Subcutaneous abdominal adipose tissue (tissue), 5 donors: ENCODE measurements around the gene CMKLR1.

ENCODE experiments used
- H3K27ac ChIP-seq: one replicate; pipeline ENCODE4 v1.7.0; 2013; ENCODE audit warnings: low read depth, mild to moderate bottlenecking, inconsistent platforms, low read length, moderate library complexity
- H3K27me3 ChIP-seq, 5 donors: one replicate each; pipeline ENCODE4 v1.7.0; 2013; ENCODE audit warnings: low read length in 5 of 5, inconsistent platforms in 1 of 5; ENCODE audit not compliant: control insufficient read depth in 5 of 5, insufficient read depth in 4 of 5
- H3K36me3 ChIP-seq, 5 donors: one replicate each; pipeline ENCODE4 v1.7.0; 2013; ENCODE audit warnings: low read length in 5 of 5; ENCODE audit not compliant: control insufficient read depth in 5 of 5, insufficient read depth in 5 of 5
- H3K4me1 ChIP-seq, 5 donors: one replicate each; pipeline ENCODE4 v1.7.0; 2013; ENCODE audit warnings: low read length in 5 of 5, mild to moderate bottlenecking in 3 of 5, moderate library complexity in 1 of 5; ENCODE audit not compliant: control insufficient read depth in 5 of 5, insufficient read depth in 5 of 5
- H3K4me3 ChIP-seq, 5 donors: one replicate each; pipeline ENCODE4 v1.7.0; 2013; ENCODE audit warnings: low read length in 5 of 5, low read depth in 1 of 5
- H3K9ac ChIP-seq, 5 donors: one replicate each; pipeline ENCODE4 v1.7.0; 2013; ENCODE audit warnings: low read length in 5 of 5, mild to moderate bottlenecking in 4 of 5, moderate library complexity in 3 of 5
- H3K9me3 ChIP-seq, 5 donors: one replicate each; pipeline ENCODE4 v1.7.0; 2013; ENCODE audit warnings: low read length in 5 of 5; ENCODE audit not compliant: control insufficient read depth in 5 of 5
- donor health status: healthy.
- donor health status: healthy.
- donor health status: healthy.
- donor health status: healthy.
- donor health status: healthy.

CMKLR1 gene

GRCh38 chr12:108364879-108365278 lies 25.8 kb upstream of the CMKLR1 start:
- H3K4me1 ChIP-seq, result no peaks in the 10 kb centered on the region
- no peak overlapping the region for H3K9ac ChIP-seq
- no peak overlapping the region for H3K27ac ChIP-seq
- no peaks in the 10 kb centered on the region for H3K9me3 ChIP-seq
- no peak overlapping the region for H3K4me3 ChIP-seq
- H3K36me3 ChIP-seq, result no peaks in the 10 kb centered on the region
- peaks cover 0 to 3% (median 0%) of the 10 kb centered on the region in 5 donors for H3K27me3 ChIP-seq

- Histone ChIP-seq H3K9me3 (no peaks in the 10 kb centered on the region), H3K4me1 (no peaks in the 10 kb centered on the region), H3K27ac (no peak overlapping the region), H3K36me3 (no peaks in the 10 kb centered on the region), H3K4me3 (no peak overlapping the region), H3K27me3 (peaks cover 0 to 3% (median under 1%) of the 10 kb centered on the region in 5 donors), H3K9ac (no peak overlapping the region)
Measured at GRCh38 chr12:108363565-108363964, 24.5 kb upstream of the CMKLR1 start.

DNA sequence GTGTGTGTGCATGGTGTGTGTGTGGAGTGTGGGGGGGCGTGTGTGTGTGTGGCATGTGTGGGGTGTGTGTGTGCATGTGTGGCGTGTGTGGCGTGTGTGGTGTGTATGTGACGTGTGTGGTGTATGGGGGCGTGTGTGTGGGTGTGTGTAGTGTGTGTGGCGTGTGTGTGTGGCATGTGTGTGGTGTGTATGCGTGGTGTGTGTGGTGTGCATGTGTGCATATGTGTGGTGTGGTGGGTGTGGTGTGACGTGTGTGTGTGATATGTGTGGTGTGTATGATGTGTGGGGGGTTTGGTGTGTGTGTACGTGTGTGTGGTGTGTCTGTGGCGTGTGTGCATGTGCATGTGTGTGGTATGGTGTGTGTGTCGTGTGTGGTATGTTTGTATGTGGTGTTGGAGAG lies 24.1 kb upstream of the CMKLR1 start:
- Histone ChIP-seq H3K4me1 (no peaks in the 10 kb centered on the region), H3K4me3 (no peak overlapping the region), H3K36me3 (no peaks in the 10 kb centered on the region), H3K27me3 (peaks cover 0 to 4% (median 3%) of the 10 kb centered on the region in 5 donors), H3K9me3 (no peaks in the 10 kb centered on the region), H3K27ac (no peak overlapping the region), H3K9ac (no peak overlapping the region)

DNA sequence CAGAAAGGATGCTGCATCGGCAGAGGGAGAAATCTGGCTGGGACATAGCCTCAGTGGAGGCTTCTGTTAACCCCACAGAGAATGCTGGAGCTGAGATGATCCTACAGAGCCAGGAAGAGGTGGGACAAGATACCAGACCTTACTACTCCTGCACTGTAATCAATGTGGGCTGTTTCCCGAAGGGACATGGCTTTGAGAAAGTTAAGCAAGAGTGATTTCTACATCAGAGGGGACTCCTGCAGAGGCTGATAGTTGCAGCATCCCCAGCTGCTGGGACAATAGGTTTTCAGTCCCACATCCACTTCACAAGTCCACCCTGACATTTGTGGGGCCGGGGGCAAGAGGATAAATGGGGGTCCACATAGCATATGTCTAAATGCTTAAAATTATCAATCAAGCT lies 22.5 kb upstream of the CMKLR1 start:
- no peaks in the 10 kb centered on the region for H3K4me1 ChIP-seq

GRCh38 chr12:108360487-108360886 lies 21.4 kb upstream of the CMKLR1 start:
- no peaks in the 10 kb centered on the region for H3K4me1 ChIP-seq
- no peak overlapping the region for H3K4me3 ChIP-seq

More for the DNA sequence above, 22.5 kb upstream of the CMKLR1 start:
- H3K27me3 ChIP-seq, result peaks cover 0 to 4% (median 0%) of the 10 kb centered on the region in 5 donors
- no peaks in the 10 kb centered on the region for H3K9me3 ChIP-seq
- H3K27ac ChIP-seq, result no peak overlapping the region
- no peaks in the 10 kb centered on the region for H3K36me3 ChIP-seq
- H3K4me3 ChIP-seq, result no peak overlapping the region
- H3K9ac ChIP-seq, result no peak overlapping the region

GRCh38 chr12:108360057-108360456 lies 20.9 kb upstream of the CMKLR1 start:
- Histone ChIP-seq H3K9ac (no peak overlapping the region), H3K27me3 (peaks cover 0 to 4% (median 0%) of the 10 kb centered on the region in 5 donors)

More at GRCh38 chr12:108360487-108360886, 21.4 kb upstream of the CMKLR1 start:
- Histone ChIP-seq H3K27ac (no peak overlapping the region), H3K9me3 (no peaks in the 10 kb centered on the region), H3K27me3 (peaks cover 0 to 4% (median 0%) of the 10 kb centered on the region in 5 donors), H3K9ac (no peak overlapping the region), H3K36me3 (no peaks in the 10 kb centered on the region)

GRCh38 chr12:108358580-108358965 lies 19.5 kb upstream of the CMKLR1 start:
- Histone ChIP-seq H3K9ac (no peak overlapping the region), H3K27me3 (peaks cover 0 to 4% (median 0%) of the 10 kb centered on the region in 5 donors), H3K36me3 (no peaks in the 10 kb centered on the region), H3K9me3 (no peaks in the 10 kb centered on the region), H3K4me1 (no peaks in the 10 kb centered on the region), H3K4me3 (no peak overlapping the region), H3K27ac (no peak overlapping the region)

More at GRCh38 chr12:108360057-108360456, 20.9 kb upstream of the CMKLR1 start:
- Histone ChIP-seq H3K4me3 (no peak overlapping the region), H3K4me1 (no peaks in the 10 kb centered on the region), H3K36me3 (no peaks in the 10 kb centered on the region), H3K9me3 (no peaks in the 10 kb centered on the region), H3K27ac (no peak overlapping the region)

DNA sequence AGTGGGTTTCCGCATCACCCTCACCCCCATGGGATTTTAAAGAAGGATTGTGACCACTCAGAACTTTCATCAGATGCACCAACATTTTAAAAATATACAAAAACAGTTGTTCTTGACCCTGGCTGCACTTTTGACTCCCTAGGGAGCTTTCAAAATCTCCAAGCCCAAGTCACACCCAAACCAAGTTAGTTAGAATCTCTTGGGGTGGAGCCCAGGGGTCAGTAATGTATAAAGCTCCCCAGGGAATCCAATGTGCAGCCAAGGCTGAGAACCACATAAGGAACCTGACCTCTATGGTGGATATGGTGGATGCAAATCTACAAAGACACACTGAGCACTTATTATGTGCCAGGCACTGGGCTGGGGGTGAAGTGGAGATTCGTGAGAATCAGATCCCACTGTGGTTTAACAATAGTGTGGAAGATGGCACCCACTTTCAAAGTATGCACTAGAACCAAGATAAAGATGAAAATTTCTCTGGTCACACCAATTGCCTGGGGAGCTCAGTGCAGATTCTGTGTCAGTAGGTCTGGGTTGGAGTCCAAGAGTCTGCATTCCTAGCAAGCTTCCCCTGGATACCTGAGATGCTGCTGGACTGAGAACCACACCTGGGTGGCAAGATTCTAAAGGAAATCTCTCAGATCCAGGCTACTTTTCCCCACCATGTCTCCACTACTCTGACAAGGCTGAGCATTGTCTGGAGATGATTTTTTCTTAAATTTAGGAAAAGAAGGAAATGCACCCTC lies 18.9 kb upstream of the CMKLR1 start:
- Histone ChIP-seq H3K4me1 (no peaks in the 10 kb centered on the region), H3K27ac (no peak overlapping the region), H3K36me3 (no peaks in the 10 kb centered on the region), H3K9me3 (no peaks in the 10 kb centered on the region), H3K9ac (no peak overlapping the region), H3K27me3 (peaks cover 0 to 4% (median 0%) of the 10 kb centered on the region in 5 donors), H3K4me3 (no peak overlapping the region)

GRCh38 chr12:108356835-108357806 lies 18.0 kb upstream of the CMKLR1 start:
- no peak overlapping the region for H3K4me3 ChIP-seq
- H3K27ac ChIP-seq, result no peak overlapping the region
- no peaks in the 10 kb centered on the region for H3K36me3 ChIP-seq
- peaks cover 0 to 4% (median 0%) of the 10 kb centered on the region in 5 donors for H3K27me3 ChIP-seq
- no peak overlapping the region for H3K9ac ChIP-seq
- no peaks in the 10 kb centered on the region for H3K9me3 ChIP-seq
- no peaks in the 10 kb centered on the region for H3K4me1 ChIP-seq

- Histone ChIP-seq H3K9ac (no peak overlapping the region), H3K4me1 (no peaks in the 10 kb centered on the region), H3K27ac (no peak overlapping the region), H3K27me3 (peaks cover 0 to 4% (median 0%) of the 10 kb centered on the region in 5 donors), H3K4me3 (no peak overlapping the region), H3K36me3 (no peaks in the 10 kb centered on the region), H3K9me3 (no peaks in the 10 kb centered on the region)
Measured at GRCh38 chr12:108355069-108355468, 16.0 kb upstream of the CMKLR1 start.
